Mesenchymal stem cell (in vitro differentiated cells and primary cell): Measurements from ENCODE around the gene CDC42SE2.
A peak's percentile ranks its signal among the peaks of the same experiment; 100 is the strongest.

Source experiments
- DNase-seq: peaks from one replicate; pipeline ENCODE4 v3.0.0-alpha.2; 2013
- H2AFZ ChIP-seq: one replicate; pipeline ENCODE4 v1.6.1; 2013; ENCODE audit warnings: low read depth, mild to moderate bottlenecking, control low read depth, inconsistent platforms, low read length, moderate library complexity
- H2AK5ac ChIP-seq: 2 replicates; pipeline ENCODE4 v1.6.1; 2013; ENCODE audit warnings: low read length, moderate library complexity, mild to moderate bottlenecking, inconsistent platforms; ENCODE audit not compliant: severe bottlenecking
- H2BK120ac ChIP-seq: one replicate; pipeline ENCODE4 v1.6.1; 2013; ENCODE audit warnings: low read depth, mild to moderate bottlenecking, inconsistent platforms, low read length, moderate library complexity
- H2BK12ac ChIP-seq, 2 experiments: one replicate each; pipeline ENCODE4 v1.6.1; 2013; ENCODE audit warnings: inconsistent platforms in 2 of 2, low read length in 2 of 2, mild to moderate bottlenecking in 2 of 2, moderate library complexity in 2 of 2, control low read depth in 1 of 2
- H2BK15ac ChIP-seq: one replicate; pipeline ENCODE4 v1.6.1; 2013; ENCODE audit warnings: mild to moderate bottlenecking, low read depth, inconsistent platforms; ENCODE audit not compliant: poor library complexity, severe bottlenecking
- H2BK5ac ChIP-seq: 2 replicates; pipeline ENCODE4 v1.6.1; 2013; ENCODE audit warnings: low read depth, mild to moderate bottlenecking, low read length, control low read depth, inconsistent platforms; ENCODE audit not compliant: poor library complexity, severe bottlenecking
- H3K14ac ChIP-seq, 2 experiments: one replicate each; pipeline ENCODE4 v1.6.1; 2013; ENCODE audit warnings: inconsistent platforms in 2 of 2, low read length in 2 of 2, control low read depth in 1 of 2, mild to moderate bottlenecking in 1 of 2, moderate library complexity in 1 of 2
- H3K18ac ChIP-seq, 2 experiments: one replicate each; pipeline ENCODE4 v1.6.1; 2013; ENCODE audit warnings: inconsistent platforms in 2 of 2, low read length in 2 of 2, control low read depth in 1 of 2, low read depth in 1 of 2, mild to moderate bottlenecking in 1 of 2
- H3K23ac ChIP-seq, 2 experiments: one replicate each; pipeline ENCODE4 v1.6.1; 2013; ENCODE audit warnings: inconsistent platforms in 2 of 2, low read length in 2 of 2, mild to moderate bottlenecking in 2 of 2, moderate library complexity in 2 of 2, control low read depth in 1 of 2
- H3K27ac ChIP-seq: 2 replicates; pipeline ENCODE4 v1.5.1; 2013; ENCODE audit warnings: mild to moderate bottlenecking, moderate library complexity, low read length, control low read depth, inconsistent platforms; ENCODE audit not compliant: poor library complexity, severe bottlenecking
- H3K27me3 ChIP-seq, 2 experiments: 2 replicates each; pipeline versions ENCODE4 v1.6.1 to v1.7.0; 2013; ENCODE audit warnings: low read length in 2 of 2, mild to moderate bottlenecking in 2 of 2, moderate library complexity in 2 of 2, control low read depth in 1 of 2, inconsistent platforms in 1 of 2; ENCODE audit not compliant: control insufficient read depth in 1 of 2, insufficient read depth in 1 of 2
- H3K36me3 ChIP-seq, 2 experiments: 2 replicates each; pipeline versions ENCODE4 v1.6.1 to v1.7.0; 2013; ENCODE audit warnings: low read length in 2 of 2, control low read depth in 1 of 2, inconsistent platforms in 1 of 2, low read depth in 1 of 2, mild to moderate bottlenecking in 1 of 2; ENCODE audit not compliant: insufficient read depth in 2 of 2, control insufficient read depth in 1 of 2
- H3K4ac ChIP-seq, 2 experiments: one replicate each; pipeline ENCODE4 v1.6.1; 2013; ENCODE audit warnings: inconsistent platforms in 2 of 2, low read length in 2 of 2, mild to moderate bottlenecking in 2 of 2, moderate library complexity in 2 of 2, control low read depth in 1 of 2, low read depth in 1 of 2
- H3K4me1 ChIP-seq: 2 replicates; pipeline ENCODE4 v1.6.1; 2013; ENCODE audit warnings: low read depth, low read length, control low read depth; ENCODE audit not compliant: control insufficient read depth, insufficient read depth
- H3K4me2 ChIP-seq: 2 replicates; pipeline ENCODE4 v1.6.1; 2013; ENCODE audit warnings: low read length, mild to moderate bottlenecking, inconsistent platforms; ENCODE audit not compliant: poor library complexity, severe bottlenecking
- H3K4me3 ChIP-seq, 2 experiments: 2 replicates each; pipeline versions ENCODE4 v1.5.1 to v1.7.0; 2013; ENCODE audit warnings: low read length in 2 of 2, mild to moderate bottlenecking in 2 of 2, control low read depth in 1 of 2, low read depth in 1 of 2; ENCODE audit not compliant: insufficient read depth in 1 of 2
- H3K79me1 ChIP-seq: replicated peaks from 2 replicates; pipeline ENCODE4 v1.6.1; 2013; ENCODE audit warnings: mild to moderate bottlenecking, control low read depth, low read length, inconsistent platforms; ENCODE audit not compliant: poor library complexity, severe bottlenecking
- H3K9ac ChIP-seq: 2 replicates; pipeline ENCODE4 v1.7.0; 2013; ENCODE audit warnings: mild to moderate bottlenecking, low read length, moderate library complexity
- H3K9me3 ChIP-seq: 2 replicates; pipeline ENCODE4 v1.7.0; 2013; ENCODE audit warnings: mild to moderate bottlenecking, low read length; ENCODE audit not compliant: control insufficient read depth
- H4K8ac ChIP-seq: one replicate; pipeline ENCODE4 v1.6.1; 2013; ENCODE audit warnings: inconsistent platforms, mild to moderate bottlenecking, low read length, moderate library complexity
- H4K91ac ChIP-seq: one replicate; pipeline ENCODE4 v1.6.1; 2013; ENCODE audit warnings: mild to moderate bottlenecking, low read length, inconsistent platforms
- WGBS: methylation state at CpG from one replicate; pipeline ENCODE4 v1.1.7; 2013; ENCODE audit warnings: mixed read lengths; 5-methylcytosine and 5-hydroxymethylcytosine counted together

Gene CDC42SE2

GRCh38 chr5:131357739-131358561, 94.1 kb downstream of the CDC42SE2 start:
- H3K14ac ChIP-seq = no peak overlapping the region
- no peak overlapping the region for H2BK5ac ChIP-seq
- H4K91ac ChIP-seq = no peak overlapping the region
- no peak overlapping the region for H2AK5ac ChIP-seq
- H3K27ac ChIP-seq = no peak overlapping the region
- no peak overlapping the region for H3K4ac ChIP-seq
- no peak overlapping the region for H2AFZ ChIP-seq
- no peak overlapping the region for H3K9ac ChIP-seq
- no peak overlapping the region for H3K18ac ChIP-seq
- no peak overlapping the region for H2BK15ac ChIP-seq
- no peaks in the 10 kb centered on the region for H3K9me3 ChIP-seq
- H3K4me3 ChIP-seq = no peak overlapping the region
- H3K36me3 ChIP-seq = peaks cover 5 to 9% of the 10 kb centered on the region in 2 experiments
- H3K27me3 ChIP-seq = no peaks in the 10 kb centered on the region
- no peak overlapping the region for H3K23ac ChIP-seq
- H4K8ac ChIP-seq = no peak overlapping the region
- H3K79me1 ChIP-seq = peaks cover 27% of the 10 kb centered on the region
- DNase-seq = no peak
- 97% methylated on average over 4 of the region's 5 CpGs for WGBS
- no peak overlapping the region for H3K4me2 ChIP-seq
- no peak overlapping the region for H2BK120ac ChIP-seq
- H2BK12ac ChIP-seq = no peak overlapping the region
- peaks cover 4% of the 10 kb centered on the region for H3K4me1 ChIP-seq

- 91% methylated on average over 14 of the region's 15 CpGs for WGBS
- Histone ChIP-seq H3K27me3 (no peaks in the 10 kb centered on the region), H3K9ac (no peak overlapping the region), H2AFZ (no peak overlapping the region), H2BK5ac (no peak overlapping the region), H3K9me3 (no peaks in the 10 kb centered on the region), H2BK15ac (no peak overlapping the region), H2AK5ac (peak overlapping the region; percentile 36), H3K4me3 (no peak overlapping the region), H4K91ac (peak overlapping the region; percentile 27), H4K8ac (peak overlapping the region; percentile 49), H3K79me1 (peaks cover 29% of the 10 kb centered on the region), H2BK12ac (no peak overlapping the region), H3K4me1 (peaks cover 3% of the 10 kb centered on the region), H2BK120ac (no peak overlapping the region), H3K4me2 (no peak overlapping the region), H3K14ac (peak overlapping the region in 1 of 2 experiments; percentile 70), H3K27ac (no peak overlapping the region), H3K36me3 (peaks cover 7 to 9% of the 10 kb centered on the region in 2 experiments), H3K18ac (no peak overlapping the region), H3K4ac (no peak overlapping the region), H3K23ac (no peak overlapping the region)
- no peak for DNase-seq
These were observed 97.9 kb downstream of the CDC42SE2 start for GRCh38 chr5:131361677-131362315.

- no peaks in the 10 kb centered on the region for H3K27me3 ChIP-seq
- H2AFZ ChIP-seq = no peak overlapping the region
- no peak overlapping the region for H2BK12ac ChIP-seq
- no peak overlapping the region for H2BK5ac ChIP-seq
- H3K4me3 ChIP-seq = no peak overlapping the region
- H3K9me3 ChIP-seq = no peaks in the 10 kb centered on the region
- peaks cover 3% of the 10 kb centered on the region for H3K4me1 ChIP-seq
- no peak overlapping the region for H2BK15ac ChIP-seq
- H3K18ac ChIP-seq = no peak overlapping the region
- peaks cover 22% of the 10 kb centered on the region for H3K79me1 ChIP-seq
- H2BK120ac ChIP-seq = no peak overlapping the region
- H4K91ac ChIP-seq = no peak overlapping the region
- H3K4me2 ChIP-seq = no peak overlapping the region
- H3K9ac ChIP-seq = no peak overlapping the region
- H3K23ac ChIP-seq = no peak overlapping the region
- no peak overlapping the region for H3K4ac ChIP-seq
- DNase-seq = no peak
- no peak overlapping the region for H3K14ac ChIP-seq
- H4K8ac ChIP-seq = no peak overlapping the region
- no peak overlapping the region for H2AK5ac ChIP-seq
- 94% methylated on average over 5 of the region's 6 CpGs for WGBS
- peaks cover 7 to 9% of the 10 kb centered on the region in 2 experiments for H3K36me3 ChIP-seq
- no peak overlapping the region for H3K27ac ChIP-seq
These were observed 100.1 kb downstream of the CDC42SE2 start for GRCh38 chr5:131363811-131364506.

GRCh38 chr5:131364507-131365050, 100.7 kb downstream of the CDC42SE2 start:
- H2AK5ac ChIP-seq = no peak overlapping the region
- no peak overlapping the region for H3K4me2 ChIP-seq
- H3K23ac ChIP-seq = no peak overlapping the region
- H3K27ac ChIP-seq = no peak overlapping the region
- no peak overlapping the region for H3K9ac ChIP-seq
- H2BK5ac ChIP-seq = no peak overlapping the region
- H3K27me3 ChIP-seq = no peaks in the 10 kb centered on the region
- H3K4me3 ChIP-seq = no peak overlapping the region
- no peak overlapping the region for H2BK12ac ChIP-seq
- no peak overlapping the region for H2BK15ac ChIP-seq
- no peak overlapping the region for H4K8ac ChIP-seq
- H3K14ac ChIP-seq = no peak overlapping the region
- no peak overlapping the region for H4K91ac ChIP-seq
- no peak overlapping the region for H3K4ac ChIP-seq
- peaks cover 22% of the 10 kb centered on the region for H3K79me1 ChIP-seq
- H2BK120ac ChIP-seq = no peak overlapping the region
- DNase-seq = no peak
- no peak overlapping the region for H2AFZ ChIP-seq
- H3K4me1 ChIP-seq = peaks cover 3% of the 10 kb centered on the region
- H3K18ac ChIP-seq = no peak overlapping the region
- H3K36me3 ChIP-seq = peaks cover 4 to 7% of the 10 kb centered on the region in 2 experiments
- 94% methylated on average over 1 of the region's 1 CpG for WGBS
- H3K9me3 ChIP-seq = no peaks in the 10 kb centered on the region
